A549 (cell line): ENCODE measurements around the gene ZNF446. TPM values are rescaled to one million over a fixed set of nuclear protein-coding genes. Genes with fewer than 3 reads are reported as not detected.

ENCODE experiments used
- ATAC-seq, 2 experiments: fragments of 200-7000 bp in 1 of 2; fragments of >200 bp in 1 of 2; cut with Nextera tagmentation in 1 of 2; cut with Tn5 transposase in 1 of 2; 3 replicates each; pipeline versions ENCODE4 v1.8.0 to v1.9.1; 2018 to 2020; ENCODE audit warnings: mild to moderate bottlenecking in 1 of 2, moderate library complexity in 1 of 2
- CTCF ChIA-PET: fragments of 300-600 bp; sonication (Branson Sonifier 250); formaldehyde crosslinking; extraction: SDS; loops from one replicate; lab custom pipeline; 2021; ENCODE audit warnings: antibody characterized with exemption, inconsistent platforms; lab: Yijun Ruan, JAX
- POLR2A ChIA-PET: fragments of 350-600 bp; formaldehyde crosslinking; extraction: SDS; loops from one replicate; lab custom pipeline; 2021; ENCODE audit warnings: antibody characterized with exemption, inconsistent platforms; lab: Yijun Ruan, JAX
- DNase-seq, 2 experiments: peaks; one replicate each; pipeline versions ENCODE4 v3.0.0 to v3.0.0-alpha.2; 2011 to 2016; ENCODE audit warnings: low read depth in 1 of 2, low spot score in 1 of 2
- FAIRE-seq: peaks from 2 replicates; lab custom pipeline; 2011; peaks lifted over from hg19 to GRCh38; lab: Jason Lieb, UNC
- H3K27ac ChIP-seq, 2 experiments: fragments of >200 bp; sonication (Bioruptor Twin); formaldehyde crosslinking; 3 replicates each; pipeline ENCODE4 v1.5.1; 2016 to 2017
- H3K4me1 ChIP-seq: fragments of >200 bp; sonication (Bioruptor Twin); formaldehyde crosslinking; 3 replicates; pipeline ENCODE4 v1.6.1; 2016
- H3K4me2 ChIP-seq: fragments of >200 bp; sonication (Bioruptor Twin); formaldehyde crosslinking; 3 replicates; pipeline ENCODE4 v1.6.1; 2016
- H3K4me3 ChIP-seq: fragments of >200 bp; sonication (Bioruptor Twin); formaldehyde crosslinking; 3 replicates; pipeline ENCODE4 v1.5.1; 2016
- H3K9me3 ChIP-seq: fragments of >200 bp; sonication (Bioruptor Twin); formaldehyde crosslinking; 3 replicates; pipeline ENCODE4 v1.6.1; 2016
- ATOH8 ChIP-seq: fragments of 250-450 bp; sonication (Bioruptor Pico); IDR thresholded peaks from 2 replicates; pipeline ENCODE4 v1.5.0; 2020; ENCODE audit warnings: low read depth, mild to moderate bottlenecking, moderate library complexity
- CBX2 ChIP-seq: fragments of 200-600 bp; sonication (generic); IDR thresholded peaks from 2 replicates; pipeline ENCODE4 v1.6.1; 2016; ENCODE audit warnings: low read depth, mild to moderate bottlenecking, borderline replicate concordance
- CBX8 ChIP-seq: fragments of 200-600 bp; sonication (generic); IDR thresholded peaks from 2 replicates; pipeline ENCODE4 v1.6.1; 2016
- CEBPB ChIP-seq, 2 experiments: fragments of >200 bp in 1 of 2; sonication (Bioruptor Twin) in 1 of 2; formaldehyde crosslinking in 1 of 2; IDR thresholded peaks; 2 replicates each; pipeline ENCODE4 v1.6.1; 2012 to 2016
- CHD2 ChIP-seq: fragments of 150-350 bp; IDR thresholded peaks from 2 replicates; pipeline ENCODE4 v1.6.1; 2014; ENCODE audit warnings: low read length; ENCODE audit not compliant: partially characterized antibody
- EHF ChIP-seq: fragments of 250-450 bp; sonication (Bioruptor Pico); IDR thresholded peaks from 2 replicates; pipeline ENCODE4 v1.5.0; 2020; ENCODE audit warnings: mild to moderate bottlenecking
- EP300 ChIP-seq, 2 experiments: fragments of >200 bp; sonication (Bioruptor Twin); formaldehyde crosslinking; IDR thresholded peaks; 2 replicates in 1 of 2; 3 replicates in 1 of 2; pipeline ENCODE4 v1.6.1; 2016 to 2017
- FOSB ChIP-seq: fragments of 250-450 bp; sonication (Bioruptor Pico); IDR thresholded peaks from 2 replicates; pipeline ENCODE4 v1.5.0; 2020; ENCODE audit warnings: mild to moderate bottlenecking, moderate library complexity
- FOSL2 ChIP-seq, 2 experiments: fragments of 450-650 bp in 1 of 2; fragments of >200 bp in 1 of 2; sonication (Bioruptor Twin) in 1 of 2; formaldehyde crosslinking; IDR thresholded peaks; 2 replicates each; pipeline versions ENCODE4 v1.5.0 to v1.6.1; 2016 to 2020; ENCODE audit warnings: mild to moderate bottlenecking in 1 of 2, moderate library complexity in 1 of 2
- FOXS1 ChIP-seq: fragments of 250-450 bp; sonication (Bioruptor Pico); IDR thresholded peaks from 2 replicates; pipeline ENCODE4 v1.5.0; 2020; ENCODE audit warnings: mild to moderate bottlenecking, moderate library complexity
- GATA3 ChIP-seq: IDR thresholded peaks from 2 replicates; pipeline ENCODE4 v1.6.1; 2012; ENCODE audit warnings: borderline replicate concordance
- HDAC2 ChIP-seq: fragments of 200-600 bp; sonication (generic); IDR thresholded peaks from 2 replicates; pipeline ENCODE4 v1.6.1; 2016
- HES2 ChIP-seq: fragments of >200 bp; sonication (Bioruptor Twin); formaldehyde crosslinking; IDR thresholded peaks from 2 replicates; pipeline ENCODE4 v1.6.1; 2016
- HEYL ChIP-seq: fragments of 250-450 bp; sonication (Bioruptor Pico); IDR thresholded peaks from 2 replicates; pipeline ENCODE4 v1.8.0; 2021; ENCODE audit warnings: mild to moderate bottlenecking, moderate library complexity
- HOXA7 ChIP-seq: fragments of 250-450 bp; sonication (Bioruptor Pico); IDR thresholded peaks from 2 replicates; pipeline ENCODE4 v1.5.0; 2020; ENCODE audit warnings: mild to moderate bottlenecking, moderate library complexity
- HOXB13 ChIP-seq: fragments of 250-450 bp; sonication (Bioruptor Pico); IDR thresholded peaks from 2 replicates; pipeline ENCODE4 v1.5.0; 2020; ENCODE audit warnings: low read depth, mild to moderate bottlenecking, moderate library complexity
- JUN ChIP-seq, 2 experiments: fragments of >200 bp; sonication (Bioruptor Twin); formaldehyde crosslinking; IDR thresholded peaks; 2 replicates in 1 of 2; 3 replicates in 1 of 2; pipeline ENCODE4 v1.6.1; 2016 to 2017
- JUNB ChIP-seq: fragments of >200 bp; sonication (Bioruptor Twin); formaldehyde crosslinking; IDR thresholded peaks from 2 replicates; pipeline ENCODE4 v1.6.1; 2016
- KDM1A ChIP-seq: fragments of 200-600 bp; sonication (generic); IDR thresholded peaks from 2 replicates; pipeline ENCODE4 v1.6.1; 2016; ENCODE audit warnings: low read depth, mild to moderate bottlenecking
- MAFK ChIP-seq: fragments of 450-650 bp; IDR thresholded peaks from 2 replicates; pipeline ENCODE4 v1.6.1; 2014; ENCODE audit not compliant: partially characterized antibody
- MAX ChIP-seq: IDR thresholded peaks from 2 replicates; pipeline ENCODE4 v1.6.1; 2012
- MAZ ChIP-seq: fragments of 150-350 bp; IDR thresholded peaks from 2 replicates; pipeline ENCODE4 v1.6.1; 2014; ENCODE audit warnings: antibody characterized with exemption, low read depth, low read length, borderline replicate concordance
- MYC ChIP-seq: IDR thresholded peaks from 2 replicates; pipeline ENCODE4 v1.6.1; 2012; ENCODE audit warnings: mild to moderate bottlenecking, inconsistent platforms, low read length, improper control_type of control experiment, borderline replicate concordance
- NFE2L2 ChIP-seq: fragments of 150-350 bp; conservative IDR thresholded peaks from 2 replicates; pipeline ENCODE4 v1.6.1; 2014; ENCODE audit warnings: low read length
- NPAS2 ChIP-seq: fragments of 250-450 bp; sonication (Bioruptor Pico); IDR thresholded peaks from 2 replicates; pipeline ENCODE4 v1.8.0; 2022; ENCODE audit warnings: mild to moderate bottlenecking, moderate library complexity, borderline replicate concordance
- NR3C1 ChIP-seq: fragments of >200 bp; sonication (Bioruptor Twin); formaldehyde crosslinking; IDR thresholded peaks from 3 replicates; pipeline ENCODE4 v1.6.1; 2017
- POLR2A ChIP-seq: IDR thresholded peaks from 2 replicates; pipeline ENCODE4 v1.6.1; 2012; ENCODE audit warnings: mild to moderate bottlenecking, low read length
- REST ChIP-seq: fragments of 200-600 bp; sonication (generic); IDR thresholded peaks from 2 replicates; pipeline ENCODE4 v1.6.1; 2016; ENCODE audit warnings: antibody characterized with exemption, mild to moderate bottlenecking, moderate library complexity
- SREBF2 ChIP-seq: fragments of 450-650 bp; IDR thresholded peaks from 2 replicates; pipeline ENCODE4 v1.6.1; 2014; ENCODE audit warnings: mild to moderate bottlenecking, moderate library complexity
- TFCP2L1 ChIP-seq: fragments of 250-450 bp; sonication (Bioruptor Pico); IDR thresholded peaks from 2 replicates; pipeline ENCODE4 v1.5.0; 2021; ENCODE audit warnings: mild to moderate bottlenecking
- USF2 ChIP-seq: fragments of 450-650 bp; IDR thresholded peaks from 2 replicates; pipeline ENCODE4 v1.6.1; 2014; ENCODE audit warnings: antibody characterized with exemption
- ZSCAN20 ChIP-seq: fragments of 250-450 bp; sonication (Bioruptor Pico); IDR thresholded peaks from 2 replicates; pipeline ENCODE4 v1.8.0; 2022; ENCODE audit warnings: mild to moderate bottlenecking, moderate library complexity
- WGBS: methylation state at CpG from one replicate; pipeline ENCODE4 v1.1.6; 2017; ENCODE audit errors: missing lambda C conversion rate; 5-methylcytosine and 5-hydroxymethylcytosine counted together
- polyA plus RNA-seq, 4 experiments: library from polyadenylated mRNA; depleted of rRNA in 3 of 4; stranded (reverse); fragments of >200 nt; fragmentation: RNase III in 1 of 4; extraction: RNeasy Plus Mini Kit Qiagen cat#74134 plus additional on column Dnase treatment in 1 of 4; gene quantifications; 2 replicates in 3 of 4; 3 replicates in 1 of 4; pipeline ENCODE4 v1.2.3, GENCODE V29; 2011 to 2017

ZNF446 gene
- polyA plus RNA-seq, 2 of the 4 experiments (the other 2 are of a cell fraction): 6.2 to 11.0 TPM

GRCh38 chr19:58480831-58481230, 4.7 kb downstream of the ZNF446 start:
- DNase-seq (no peak), FAIRE-seq (no peak), ATAC-seq (no peak)
- 57% methylated on average over 2 of the region's 2 CpGs for WGBS
- Histone ChIP-seq H3K27ac (no peak overlapping the region), H3K9me3 (no peaks in the 10 kb centered on the region), H3K4me1 (peaks cover 8% of the 10 kb centered on the region; the same call in 2 of the 3 replicates), H3K4me2 (no peak overlapping the region), H3K4me3 (no peak overlapping the region)
- CTCF ChIA-PET: interaction anchor here (1.4 to 3.2 kb wide), 2 partner anchors 9 to 39 kb away, joined by 4 to 24 read pairs; partner anchors contain the start of gene ZBTB45
- no peak for TF ChIP-seq HOXB13 (CRISPR knock-in tag)
- TF ChIP-seq CEBPB (IDR thresholded peaks at IDR 0.05): no peak
- TF ChIP-seq HEYL (CRISPR knock-in tag): no peak
- POLR2A ChIA-PET: no interaction called here

- FAIRE-seq (no peak), ATAC-seq (no peak), DNase-seq (no peak)
- Histone ChIP-seq H3K4me3 (no peak overlapping the region), H3K9me3 (no peaks in the 10 kb centered on the region), H3K4me2 (no peak overlapping the region), H3K4me1 (no peaks in the 10 kb centered on the region; the same call in 2 of the 3 replicates), H3K27ac (no peak overlapping the region)
- CTCF ChIA-PET: interaction anchor here (3.2 kb wide), 1 partner anchor 37 kb away, joined by 24 read pairs; the partner anchor contains the start of gene ZBTB45
- TF ChIP-seq GATA3 (no peak), HOXA7 (CRISPR knock-in tag) (no peak), HES2 (no peak), CBX8 (no peak), USF2 (no peak), MAZ (no peak), MAX (no peak), FOXS1 (CRISPR knock-in tag) (no peak), FOSL2 (IDR thresholded peaks at IDR 0.05) (no peak), FOSL2 (CRISPR knock-in tag; IDR thresholded peaks at IDR 0.05) (no peak), CBX2 (no peak), POLR2A (no peak), ATOH8 (no peak), SREBF2 (no peak), MAFK (no peak), NPAS2 (no peak), HDAC2 (no peak), ZSCAN20 (no peak), EP300 (IDR thresholded peaks at IDR 0.05) (no peak), KDM1A (no peak), JUNB (no peak)
- POLR2A ChIA-PET: no interaction called here
- 88% methylated on average over 7 of the region's 7 CpGs for WGBS
Observed at GRCh38 chr19:58482372-58482771, 6.2 kb downstream of the ZNF446 start.

- Histone ChIP-seq H3K4me1 (no peaks in the 10 kb centered on the region), H3K9me3 (no peaks in the 10 kb centered on the region), H3K4me2 (no peak overlapping the region), H3K27ac (no peak overlapping the region), H3K4me3 (no peak overlapping the region)
- ChIA-PET CTCF (interaction anchor here (0.9 to 1.2 kb wide), 2 partner anchors 16 to 18 kb away, joined by 3 to 4 read pairs; no protein-coding TSS in a partner anchor), POLR2A (interaction anchor here (0.6 kb wide), 1 partner anchor 60 kb away, joined by 3 read pairs; the partner anchor contains the start of gene TRIM28)
- WGBS: 90% methylated on average over 2 of the region's 2 CpGs
- ATAC-seq (no peak), DNase-seq (no peak), FAIRE-seq (no peak)
- TF ChIP-seq FOSB (CRISPR knock-in tag): no peak
- TF ChIP-seq JUN (IDR thresholded peaks at IDR 0.05): no peak
- no peak for TF ChIP-seq CBX8
- no peak for TF ChIP-seq NR3C1
- TF ChIP-seq CHD2: no peak
- TF ChIP-seq EP300 (IDR thresholded peaks at IDR 0.05): no peak
- no peak for TF ChIP-seq TFCP2L1 (CRISPR knock-in tag)
- TF ChIP-seq EHF (CRISPR knock-in tag): no peak
- TF ChIP-seq REST: no peak
- TF ChIP-seq KDM1A: no peak
- TF ChIP-seq MYC: no peak
- TF ChIP-seq MAZ: no peak
- no peak for TF ChIP-seq HOXA7 (CRISPR knock-in tag)
- no peak for TF ChIP-seq NFE2L2
- no peak for TF ChIP-seq CBX2
- TF ChIP-seq HOXB13 (CRISPR knock-in tag): no peak
Observed at GRCh38 chr19:58483776-58484175, 7.6 kb downstream of the ZNF446 start.
